ENCODE measurements around the gene NREP. TPM values are rescaled to one million over a fixed set of nuclear protein-coding genes. Genes with fewer than 3 reads are reported as not detected.

Gene NREP
- polyA plus RNA-seq, 3 donors: 16.6 to 23.6 (median 17.1) TPM

DNA sequence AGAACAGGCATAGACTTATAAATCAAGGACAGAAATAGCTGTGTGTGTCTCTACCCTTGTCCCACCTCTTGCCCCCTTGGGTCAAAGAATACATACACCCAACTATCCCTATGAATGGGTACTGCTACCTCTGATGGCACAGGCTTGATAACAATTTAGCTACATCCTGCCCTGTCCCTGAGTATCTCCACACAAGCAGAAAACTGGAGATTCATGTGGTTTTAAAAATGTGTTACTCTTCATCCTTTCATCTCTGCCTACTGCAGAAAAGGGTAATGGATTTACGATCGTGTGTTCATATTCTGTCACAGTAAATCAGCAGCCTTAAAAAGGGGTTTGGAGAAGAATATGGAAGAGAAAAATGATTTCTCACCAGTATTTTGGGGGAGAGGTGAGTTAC lies 49.2 kb upstream of the NREP start:
- Histone ChIP-seq H3K4me3 (replicated peaks in 1 of 3; ENCODE audit: low read depth in 2 of 3, low read length in 3 of 3) (no peak overlapping the region), H3K4me2 (replicated peaks; ENCODE audit: extremely low read depth, low read length, poor library complexity, severe bottlenecking) (no peak overlapping the region), H3K27me3 (ENCODE audit: control insufficient read depth in 2 of 2, insufficient read depth in 2 of 2, low read length in 2 of 2) (no peaks in the 10 kb centered on the region), H2AFZ (ENCODE audit: insufficient read depth, low read depth, low read length, poor library complexity, severe bottlenecking) (no peak overlapping the region), H4K20me1 (ENCODE audit: insufficient read depth, low read length) (no peaks in the 10 kb centered on the region), H3K79me2 (ENCODE audit: insufficient read depth, low read length) (no peaks in the 10 kb centered on the region), H3K9ac (ENCODE audit: insufficient read depth, low read length, poor library complexity, severe bottlenecking) (no peak overlapping the region), H3K9me3 (replicated peaks in 1 of 2; ENCODE audit: control insufficient read depth in 1 of 2, insufficient read depth in 1 of 2, low read length in 2 of 2) (no peaks in the 10 kb centered on the region), H3K27ac (ENCODE audit: low read depth in 1 of 2, low read length in 2 of 2) (no peak overlapping the region), H3K4me1 (ENCODE audit: control insufficient read depth in 1 of 2, insufficient read depth in 2 of 2, low read length in 2 of 2) (no peaks in the 10 kb centered on the region), H3K36me3 (replicated peaks in 1 of 2; ENCODE audit: control insufficient read depth in 1 of 2, insufficient read depth in 2 of 2, low read length in 2 of 2) (no peaks in the 10 kb centered on the region)
- no peak for DNase-seq
- peaks cover 0 to 5% (median 0%) of the 10 kb centered on the region in 3 donors for H3K27me3 Mint-ChIP-seq (ENCODE audit: low read depth in 3 of 3)
- TF ChIP-seq, protein P1, sequence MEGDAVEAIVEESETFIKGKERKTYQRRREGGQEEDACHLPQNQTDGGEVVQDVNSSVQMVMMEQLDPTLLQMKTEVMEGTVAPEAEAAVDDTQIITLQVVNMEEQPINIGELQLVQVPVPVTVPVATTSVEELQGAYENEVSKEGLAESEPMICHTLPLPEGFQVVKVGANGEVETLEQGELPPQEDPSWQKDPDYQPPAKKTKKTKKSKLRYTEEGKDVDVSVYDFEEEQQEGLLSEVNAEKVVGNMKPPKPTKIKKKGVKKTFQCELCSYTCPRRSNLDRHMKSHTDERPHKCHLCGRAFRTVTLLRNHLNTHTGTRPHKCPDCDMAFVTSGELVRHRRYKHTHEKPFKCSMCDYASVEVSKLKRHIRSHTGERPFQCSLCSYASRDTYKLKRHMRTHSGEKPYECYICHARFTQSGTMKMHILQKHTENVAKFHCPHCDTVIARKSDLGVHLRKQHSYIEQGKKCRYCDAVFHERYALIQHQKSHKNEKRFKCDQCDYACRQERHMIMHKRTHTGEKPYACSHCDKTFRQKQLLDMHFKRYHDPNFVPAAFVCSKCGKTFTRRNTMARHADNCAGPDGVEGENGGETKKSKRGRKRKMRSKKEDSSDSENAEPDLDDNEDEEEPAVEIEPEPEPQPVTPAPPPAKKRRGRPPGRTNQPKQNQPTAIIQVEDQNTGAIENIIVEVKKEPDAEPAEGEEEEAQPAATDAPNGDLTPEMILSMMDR (IDR thresholded peaks at IDR 0.05): no peak
- no peaks in the 10 kb centered on the region for H3K4me1 Mint-ChIP-seq
- WGBS (ENCODE audit: insufficient coverage): no CpG with 5 or more reads among the region's 2 CpGs
- H3K9me3 Mint-ChIP-seq: peaks cover 0 to 4% (median 0%) of the 10 kb centered on the region in 7 donors
- H3K27ac Mint-ChIP-seq: no peak overlapping the region
- H3K4me3 Mint-ChIP-seq: no peak overlapping the region
- intact Hi-C loops (cut with micrococcal nuclease): no loop called here
- H3K36me3 Mint-ChIP-seq: no peaks in the 10 kb centered on the region

DNA sequence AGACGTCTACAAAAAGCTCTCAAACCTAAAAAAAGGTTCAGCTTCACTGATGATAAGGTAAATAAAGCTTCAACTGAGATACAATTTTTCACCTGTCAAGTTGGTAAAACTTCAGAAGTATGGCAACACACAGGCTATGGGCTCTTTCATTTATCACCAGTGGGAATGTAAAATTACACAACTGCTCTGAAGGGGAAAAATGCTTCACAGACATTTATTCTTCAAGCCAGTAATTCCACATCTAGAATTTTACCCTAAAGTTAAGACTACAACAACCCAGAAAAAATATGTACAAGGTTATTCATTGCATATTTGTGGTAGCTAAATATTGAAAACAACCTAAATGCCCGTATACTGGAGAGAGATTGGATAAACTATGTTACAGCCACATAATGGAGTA lies 48.1 kb upstream of the NREP start:
- H3K4me3 ChIP-seq (replicated peaks in 1 of 3; ENCODE audit: low read depth in 2 of 3, low read length in 3 of 3): no peak overlapping the region
- TF ChIP-seq, protein P1 (IDR thresholded peaks at IDR 0.05): no peak
- H4K20me1 ChIP-seq (ENCODE audit: insufficient read depth, low read length): no peaks in the 10 kb centered on the region
- H3K9me3 ChIP-seq (replicated peaks in 1 of 2; ENCODE audit: control insufficient read depth in 1 of 2, insufficient read depth in 1 of 2, low read length in 2 of 2): no peaks in the 10 kb centered on the region
- H2AFZ ChIP-seq (ENCODE audit: insufficient read depth, low read depth, low read length, poor library complexity, severe bottlenecking): no peak overlapping the region
- Mint-ChIP-seq H3K27ac (no peak overlapping the region), H3K27me3 (ENCODE audit: low read depth in 3 of 3) (peaks cover 0 to 3% (median 0%) of the 10 kb centered on the region in 3 donors), H3K9me3 (peaks cover 0 to 4% (median 0%) of the 10 kb centered on the region in 7 donors), H3K4me3 (no peak overlapping the region), H3K36me3 (no peaks in the 10 kb centered on the region), H3K4me1 (no peaks in the 10 kb centered on the region)
- H3K27ac ChIP-seq (ENCODE audit: low read depth in 1 of 2, low read length in 2 of 2): no peak overlapping the region
- H3K4me1 ChIP-seq (ENCODE audit: control insufficient read depth in 1 of 2, insufficient read depth in 2 of 2, low read length in 2 of 2): no peaks in the 10 kb centered on the region
- intact Hi-C loops (cut with micrococcal nuclease): no loop called here
- H3K9ac ChIP-seq (ENCODE audit: insufficient read depth, low read length, poor library complexity, severe bottlenecking): no peak overlapping the region
- no peak for DNase-seq
- no peak overlapping the region for H3K4me2 ChIP-seq (replicated peaks; ENCODE audit: extremely low read depth, low read length, poor library complexity, severe bottlenecking)
- H3K36me3 ChIP-seq (replicated peaks in 1 of 2; ENCODE audit: control insufficient read depth in 1 of 2, insufficient read depth in 2 of 2, low read length in 2 of 2): no peaks in the 10 kb centered on the region
- no peaks in the 10 kb centered on the region for H3K27me3 ChIP-seq (ENCODE audit: control insufficient read depth in 2 of 2, insufficient read depth in 2 of 2, low read length in 2 of 2)
- no CpG with 5 or more reads among the region's 2 CpGs for WGBS (ENCODE audit: insufficient coverage)
- no peaks in the 10 kb centered on the region for H3K79me2 ChIP-seq (ENCODE audit: insufficient read depth, low read length)

All from CD14-positive monocyte (primary cell).